ENCODE data around the gene ADGRL3.
"Not testable (repeated sequence)": the region's sequence is repeated elsewhere in the genome, so short reads cannot be mapped to it uniquely, and the experiment has no call there.

- not testable (repeated sequence) for TF ChIP-seq EZH2phosphoT487 (IDR thresholded peaks at IDR 0.05; ENCODE audit: borderline replicate concordance, low read depth, low read length)
- TF ChIP-seq, protein P1, sequence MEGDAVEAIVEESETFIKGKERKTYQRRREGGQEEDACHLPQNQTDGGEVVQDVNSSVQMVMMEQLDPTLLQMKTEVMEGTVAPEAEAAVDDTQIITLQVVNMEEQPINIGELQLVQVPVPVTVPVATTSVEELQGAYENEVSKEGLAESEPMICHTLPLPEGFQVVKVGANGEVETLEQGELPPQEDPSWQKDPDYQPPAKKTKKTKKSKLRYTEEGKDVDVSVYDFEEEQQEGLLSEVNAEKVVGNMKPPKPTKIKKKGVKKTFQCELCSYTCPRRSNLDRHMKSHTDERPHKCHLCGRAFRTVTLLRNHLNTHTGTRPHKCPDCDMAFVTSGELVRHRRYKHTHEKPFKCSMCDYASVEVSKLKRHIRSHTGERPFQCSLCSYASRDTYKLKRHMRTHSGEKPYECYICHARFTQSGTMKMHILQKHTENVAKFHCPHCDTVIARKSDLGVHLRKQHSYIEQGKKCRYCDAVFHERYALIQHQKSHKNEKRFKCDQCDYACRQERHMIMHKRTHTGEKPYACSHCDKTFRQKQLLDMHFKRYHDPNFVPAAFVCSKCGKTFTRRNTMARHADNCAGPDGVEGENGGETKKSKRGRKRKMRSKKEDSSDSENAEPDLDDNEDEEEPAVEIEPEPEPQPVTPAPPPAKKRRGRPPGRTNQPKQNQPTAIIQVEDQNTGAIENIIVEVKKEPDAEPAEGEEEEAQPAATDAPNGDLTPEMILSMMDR (conservative IDR thresholded peaks at IDR 0.05; ENCODE audit: low read length), result not testable (repeated sequence)
Observed at GRCh38 chr4:61759885-61760284, 559.8 kb downstream of the ADGRL3 start.

Measured in OCI-LY7 (cell line).